Nephron progenitor cell (in vitro differentiated cells): ENCODE results near the gene PPL.

Experiments used
- DNase-seq: peaks from one replicate; pipeline ENCODE4 v3.0.0; 2021
- H3K27ac Mint-ChIP-seq: 2 replicates; pipeline ENCODE4 v1.8.0; 2021; ENCODE audit warnings: mild to moderate bottlenecking, moderate library complexity, mixed read lengths
- H3K27me3 Mint-ChIP-seq: 2 replicates; pipeline ENCODE4 v1.8.0; 2021; ENCODE audit warnings: mild to moderate bottlenecking, low read depth, mixed read lengths; ENCODE audit not compliant: poor library complexity
- H3K36me3 Mint-ChIP-seq: 2 replicates; pipeline ENCODE4 v1.8.0; 2021; ENCODE audit warnings: low read depth, mixed read lengths
- H3K4me1 Mint-ChIP-seq: 2 replicates; pipeline ENCODE4 v1.8.0; 2021; ENCODE audit warnings: mixed read lengths
- H3K4me3 Mint-ChIP-seq: 2 replicates; pipeline ENCODE4 v1.8.0; 2021; ENCODE audit warnings: mild to moderate bottlenecking, moderate library complexity, mixed read lengths
- H3K9me3 Mint-ChIP-seq: 2 replicates; pipeline ENCODE4 v1.8.0; 2021; ENCODE audit warnings: mild to moderate bottlenecking, moderate library complexity, mixed read lengths
- CTCF ChIP-seq: fragments of 200-600 bp; sonication (generic); IDR thresholded peaks from 2 replicates; pipeline ENCODE4 v1.5.0; 2021; ENCODE audit warnings: antibody characterized with exemption

The PPL gene

GRCh38 chr16:4862639-4863038 is 74.3 kb downstream of the PPL start:
- Mint-ChIP-seq H3K27ac (no peak overlapping the region), H3K4me1 (no peaks in the 10 kb centered on the region), H3K4me3 (no peak overlapping the region), H3K36me3 (peaks cover 40% of the 10 kb centered on the region), H3K9me3 (no peaks in the 10 kb centered on the region), H3K27me3 (peaks cover 3% of the 10 kb centered on the region)
- DNase-seq = no peak
- no peak for TF ChIP-seq CTCF

GRCh38 chr16:4860727-4861342 is 76.1 kb downstream of the PPL start:
- H3K4me1 Mint-ChIP-seq = no peaks in the 10 kb centered on the region
- H3K4me3 Mint-ChIP-seq = no peak overlapping the region
- H3K9me3 Mint-ChIP-seq = no peaks in the 10 kb centered on the region
- no peak for TF ChIP-seq CTCF
- H3K27me3 Mint-ChIP-seq = peaks cover 3% of the 10 kb centered on the region
- H3K27ac Mint-ChIP-seq = peak overlapping the region; percentile 39
- H3K36me3 Mint-ChIP-seq = peaks cover 39% of the 10 kb centered on the region
- DNase-seq = no peak

GRCh38 chr16:4859900-4860255 is 77.1 kb downstream of the PPL start:
- no peak overlapping the region for H3K27ac Mint-ChIP-seq
- H3K36me3 Mint-ChIP-seq = peaks cover 45% of the 10 kb centered on the region
- no peak overlapping the region for H3K4me3 Mint-ChIP-seq
- H3K27me3 Mint-ChIP-seq = peaks cover 3% of the 10 kb centered on the region
- no peak for DNase-seq
- H3K4me1 Mint-ChIP-seq = no peaks in the 10 kb centered on the region
- no peak for TF ChIP-seq CTCF
- H3K9me3 Mint-ChIP-seq = no peaks in the 10 kb centered on the region

- H3K4me3 Mint-ChIP-seq = no peak overlapping the region
These were observed 77.6 kb downstream of the PPL start for GRCh38 chr16:4859190-4859899.

GRCh38 chr16:4855804-4856203 is 81.1 kb downstream of the PPL start:
- H3K27ac Mint-ChIP-seq = no peak overlapping the region
- H3K9me3 Mint-ChIP-seq = no peaks in the 10 kb centered on the region
- no peak for DNase-seq
- H3K36me3 Mint-ChIP-seq = peaks cover 58% of the 10 kb centered on the region
- peaks cover 3% of the 10 kb centered on the region for H3K27me3 Mint-ChIP-seq
- no peak overlapping the region for H3K4me3 Mint-ChIP-seq
- peaks cover under 1% of the 10 kb centered on the region for H3K4me1 Mint-ChIP-seq
- TF ChIP-seq CTCF = no peak

More at GRCh38 chr16:4859190-4859899, 77.6 kb downstream of the PPL start:
- DNase-seq = no peak
- Mint-ChIP-seq H3K27me3 (peaks cover 3% of the 10 kb centered on the region), H3K27ac (peak overlapping the region; percentile 36), H3K9me3 (no peaks in the 10 kb centered on the region), H3K4me1 (no peaks in the 10 kb centered on the region), H3K36me3 (peaks cover 45% of the 10 kb centered on the region)
- no peak for TF ChIP-seq CTCF

- Mint-ChIP-seq H3K4me3 (no peak overlapping the region), H3K27me3 (peaks cover 3% of the 10 kb centered on the region), H3K36me3 (peaks cover 57% of the 10 kb centered on the region), H3K27ac (no peak overlapping the region), H3K9me3 (no peaks in the 10 kb centered on the region), H3K4me1 (peaks cover 5% of the 10 kb centered on the region)
- no peak for TF ChIP-seq CTCF
- DNase-seq = no peak
These were observed 81.6 kb downstream of the PPL start for GRCh38 chr16:4855371-4855770.
